ENCODE measurements around the gene LRP1. TPM values are rescaled to one million over a fixed set of nuclear protein-coding genes. Genes with fewer than 3 reads are reported as not detected.

Gene LRP1
- total RNA-seq, 1 donor from 2014 or later, result 448 TPM

GRCh38 chr12:57099766-57100165 lies 28.5 kb upstream of the LRP1 start:
- H3K4me3 Mint-ChIP-seq (ENCODE audit: unreplicated experiment), result no peak overlapping the region
- no peak for TF ChIP-seq CTCF (IDR thresholded peaks at IDR 0.05)
- no peak for DNase-seq (ENCODE audit: low spot score)
- H3K9me3 Mint-ChIP-seq (ENCODE audit: low read depth), result no peaks in the 10 kb centered on the region
- H3K27ac Mint-ChIP-seq (ENCODE audit: unreplicated experiment), result no peak overlapping the region
- H3K36me3 Mint-ChIP-seq (ENCODE audit: low read depth), result peaks cover 14% of the 10 kb centered on the region
- H3K27me3 Mint-ChIP-seq (ENCODE audit: low read depth), result no peaks in the 10 kb centered on the region
- peaks cover 3% of the 10 kb centered on the region for H3K4me1 Mint-ChIP-seq (ENCODE audit: low read depth)

- TF ChIP-seq CTCF (IDR thresholded peaks at IDR 0.05), result no peak
- H3K36me3 Mint-ChIP-seq (ENCODE audit: low read depth), result peaks cover 23% of the 10 kb centered on the region
- H3K27ac Mint-ChIP-seq (ENCODE audit: unreplicated experiment), result peak overlapping the region; percentile 49
Measured at GRCh38 chr12:57101892-57102695, 26.2 kb upstream of the LRP1 start.

GRCh38 chr12:57103856-57104255 lies 24.4 kb upstream of the LRP1 start:
- TF ChIP-seq CTCF (IDR thresholded peaks at IDR 0.05), result no peak
- Mint-ChIP-seq H3K4me1 (ENCODE audit: low read depth) (peaks cover 11% of the 10 kb centered on the region), H3K27me3 (ENCODE audit: low read depth) (no peaks in the 10 kb centered on the region), H3K27ac (ENCODE audit: unreplicated experiment) (no peak overlapping the region), H3K4me3 (ENCODE audit: unreplicated experiment) (no peak overlapping the region), H3K36me3 (ENCODE audit: low read depth) (peaks cover 26% of the 10 kb centered on the region), H3K9me3 (ENCODE audit: low read depth) (no peaks in the 10 kb centered on the region)
- no peak for DNase-seq (ENCODE audit: low spot score)

More at GRCh38 chr12:57101892-57102695, 26.2 kb upstream of the LRP1 start:
- Mint-ChIP-seq H3K4me3 (ENCODE audit: unreplicated experiment) (no peak overlapping the region), H3K27me3 (ENCODE audit: low read depth) (no peaks in the 10 kb centered on the region), H3K9me3 (ENCODE audit: low read depth) (no peaks in the 10 kb centered on the region), H3K4me1 (ENCODE audit: low read depth) (no peaks in the 10 kb centered on the region)
- no peak for DNase-seq (ENCODE audit: low spot score)

DNA sequence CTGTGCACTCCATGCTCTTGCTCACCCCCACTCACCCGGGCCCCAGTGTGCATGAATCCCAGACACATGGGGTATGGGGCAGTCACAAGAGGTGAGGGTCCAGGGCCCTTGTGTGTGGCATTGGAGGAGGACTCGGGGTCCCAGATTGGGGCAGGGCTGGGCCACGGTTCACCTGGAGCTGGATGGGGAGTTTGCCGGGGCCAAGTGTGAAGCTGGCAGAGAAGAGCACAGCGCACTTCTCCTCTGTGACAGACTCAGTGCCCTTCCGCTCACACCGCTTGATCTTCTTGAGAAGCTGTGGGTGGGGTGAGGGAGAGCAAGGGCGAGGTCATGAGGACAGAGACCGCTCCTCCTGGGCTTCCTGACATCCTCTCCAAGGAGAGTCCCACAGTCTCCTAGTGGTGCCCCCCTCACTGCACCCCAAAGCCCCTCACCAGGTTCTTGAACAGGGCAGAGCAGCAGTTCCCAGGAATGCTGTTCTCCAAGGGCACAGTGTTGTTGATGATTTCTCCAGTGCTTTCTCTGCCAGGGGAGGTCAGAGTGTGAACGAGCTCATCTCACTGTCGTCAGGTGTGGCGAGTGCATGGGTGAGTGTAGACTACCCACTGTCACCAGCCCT lies 23.9 kb upstream of the LRP1 start:
- no peak for TF ChIP-seq CTCF (IDR thresholded peaks at IDR 0.05)
- Mint-ChIP-seq H3K36me3 (ENCODE audit: low read depth) (peaks cover 24% of the 10 kb centered on the region), H3K27me3 (ENCODE audit: low read depth) (no peaks in the 10 kb centered on the region), H3K9me3 (ENCODE audit: low read depth) (no peaks in the 10 kb centered on the region), H3K27ac (ENCODE audit: unreplicated experiment) (no peak overlapping the region), H3K4me3 (ENCODE audit: unreplicated experiment) (no peak overlapping the region), H3K4me1 (ENCODE audit: low read depth) (peaks cover 13% of the 10 kb centered on the region)
- no peak for DNase-seq (ENCODE audit: low spot score)

- no peak for TF ChIP-seq CTCF (IDR thresholded peaks at IDR 0.05)
- no peak for DNase-seq (ENCODE audit: low spot score)
- peaks cover 21% of the 10 kb centered on the region for H3K4me1 Mint-ChIP-seq (ENCODE audit: low read depth)
- H3K27me3 Mint-ChIP-seq (ENCODE audit: low read depth), result no peaks in the 10 kb centered on the region
- no peak overlapping the region for H3K4me3 Mint-ChIP-seq (ENCODE audit: unreplicated experiment)
- H3K9me3 Mint-ChIP-seq (ENCODE audit: low read depth), result no peaks in the 10 kb centered on the region
- H3K36me3 Mint-ChIP-seq (ENCODE audit: low read depth), result peaks cover 23% of the 10 kb centered on the region
- H3K27ac Mint-ChIP-seq (ENCODE audit: unreplicated experiment), result no peak overlapping the region
Measured at GRCh38 chr12:57105011-57105753, 23.1 kb upstream of the LRP1 start.

Measured in chondrocyte (in vitro differentiated cells).